PC-9 (cell line): ENCODE measurements around the gene DEPP1.

Source experiments
- EZH2 ChIP-seq: fragments of 200-600 bp; sonication (generic); IDR thresholded peaks from 2 replicates; pipeline ENCODE4 v1.8.0; 2017; ENCODE audit warnings: antibody characterized with exemption, low read depth
- TF ChIP-seq, protein P1 (sequence below): fragments of 200-600 bp; sonication (generic); conservative IDR thresholded peaks from 2 replicates; pipeline ENCODE4 v1.6.1; 2017; ENCODE audit warnings: mixed run types, antibody characterized with exemption, mild to moderate bottlenecking, moderate library complexity

DNA sequence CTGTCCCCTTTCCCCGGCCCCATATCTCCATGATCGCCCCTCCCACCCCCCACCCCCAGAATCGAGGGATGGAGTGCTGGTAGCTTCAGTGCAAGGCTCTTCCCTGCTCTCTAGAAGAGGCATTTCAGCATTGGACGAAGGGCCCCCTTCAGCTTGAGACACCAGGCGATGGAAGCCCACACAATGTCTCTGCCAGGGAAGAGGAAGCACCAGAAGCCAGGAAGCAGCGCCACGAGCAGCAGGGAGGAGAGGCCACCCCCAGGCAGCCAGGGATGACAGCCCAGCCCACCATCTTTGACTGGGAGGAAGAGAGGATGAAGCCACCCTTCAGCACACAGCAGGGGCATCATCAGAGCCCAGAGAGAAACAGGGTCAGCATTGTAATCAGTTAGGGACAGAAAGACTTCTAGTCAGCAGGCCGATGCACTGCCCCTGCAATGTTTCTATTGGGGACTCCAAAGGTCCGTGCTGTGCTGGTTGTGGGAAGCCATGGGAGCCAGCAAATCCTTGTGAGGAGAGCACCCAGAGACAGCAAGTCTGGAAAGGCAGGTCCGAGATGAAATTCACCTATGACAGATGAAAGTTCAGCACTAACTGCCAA is 51.8 kb downstream of the DEPP1 start:
- TF ChIP-seq, protein P1, sequence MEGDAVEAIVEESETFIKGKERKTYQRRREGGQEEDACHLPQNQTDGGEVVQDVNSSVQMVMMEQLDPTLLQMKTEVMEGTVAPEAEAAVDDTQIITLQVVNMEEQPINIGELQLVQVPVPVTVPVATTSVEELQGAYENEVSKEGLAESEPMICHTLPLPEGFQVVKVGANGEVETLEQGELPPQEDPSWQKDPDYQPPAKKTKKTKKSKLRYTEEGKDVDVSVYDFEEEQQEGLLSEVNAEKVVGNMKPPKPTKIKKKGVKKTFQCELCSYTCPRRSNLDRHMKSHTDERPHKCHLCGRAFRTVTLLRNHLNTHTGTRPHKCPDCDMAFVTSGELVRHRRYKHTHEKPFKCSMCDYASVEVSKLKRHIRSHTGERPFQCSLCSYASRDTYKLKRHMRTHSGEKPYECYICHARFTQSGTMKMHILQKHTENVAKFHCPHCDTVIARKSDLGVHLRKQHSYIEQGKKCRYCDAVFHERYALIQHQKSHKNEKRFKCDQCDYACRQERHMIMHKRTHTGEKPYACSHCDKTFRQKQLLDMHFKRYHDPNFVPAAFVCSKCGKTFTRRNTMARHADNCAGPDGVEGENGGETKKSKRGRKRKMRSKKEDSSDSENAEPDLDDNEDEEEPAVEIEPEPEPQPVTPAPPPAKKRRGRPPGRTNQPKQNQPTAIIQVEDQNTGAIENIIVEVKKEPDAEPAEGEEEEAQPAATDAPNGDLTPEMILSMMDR, result no peak
- no peak for TF ChIP-seq EZH2
